HG03175 (cell line): Measurements from ENCODE around the gene DUS4L.

Experiments
- ATAC-seq: cut with Tn5 transposase; IDR thresholded peaks from one replicate; pipeline ENCODE4 v1.9.1; 2021; ENCODE audit warnings: mild to moderate bottlenecking, moderate library complexity; ENCODE audit not compliant: unreplicated experiment

DUS4L gene

DNA sequence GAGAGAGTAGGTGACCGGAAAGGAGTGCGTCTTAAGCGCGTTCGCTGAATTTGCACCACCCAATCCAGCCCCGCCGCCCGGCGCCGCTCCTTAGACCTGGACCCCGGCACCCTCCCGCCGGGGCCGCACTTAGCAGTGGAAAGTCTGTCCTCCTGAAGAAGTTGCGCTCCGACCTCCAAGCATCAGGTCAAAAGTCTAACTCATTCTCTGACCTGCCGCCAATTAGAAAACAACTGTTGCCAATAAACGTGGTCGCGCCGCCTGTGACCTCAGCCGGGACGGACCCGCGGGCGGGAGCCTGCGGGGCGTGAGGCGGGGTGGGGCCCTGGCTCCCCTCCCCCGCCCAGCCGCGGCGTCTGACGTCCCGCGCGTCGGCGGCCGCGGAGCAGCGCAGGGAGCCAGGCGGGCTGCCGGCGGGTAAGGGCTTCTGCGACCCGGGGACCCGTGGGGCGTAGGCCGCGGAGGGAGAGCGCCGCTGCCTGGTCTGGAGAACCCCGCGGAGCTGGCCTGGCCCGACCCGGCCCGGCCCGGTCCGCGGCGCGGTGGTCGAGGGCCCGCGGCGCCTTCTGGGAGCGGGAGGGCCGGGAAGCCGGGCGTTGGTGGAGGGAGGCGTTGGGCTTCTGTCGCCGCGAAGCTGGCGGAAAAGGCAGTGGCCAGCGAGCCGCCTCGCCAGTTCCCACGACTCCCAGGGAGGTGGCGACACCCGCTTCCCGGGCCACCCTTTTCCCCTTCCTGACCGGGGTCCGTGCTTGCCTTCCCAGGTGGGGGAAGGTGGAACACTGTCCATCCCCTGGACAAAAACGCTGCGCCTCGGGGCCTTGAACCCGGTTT is 16.3 kb downstream of the DUS4L start, which contains the start of gene BCAP29:
Gene BCAP29, plus strand, starts transcription at position 362 of the 831 bp plus-strand sequence. CDS start 527 bp downstream, outside the sequence.
- ATAC-seq: peak; percentile 94

GRCh38 chr7:107580716-107581383 is 17.1 kb downstream of the DUS4L start:
- no peak for ATAC-seq

- no peak for ATAC-seq
These were observed 17.7 kb downstream of the DUS4L start for GRCh38 chr7:107581387-107582013.

DNA sequence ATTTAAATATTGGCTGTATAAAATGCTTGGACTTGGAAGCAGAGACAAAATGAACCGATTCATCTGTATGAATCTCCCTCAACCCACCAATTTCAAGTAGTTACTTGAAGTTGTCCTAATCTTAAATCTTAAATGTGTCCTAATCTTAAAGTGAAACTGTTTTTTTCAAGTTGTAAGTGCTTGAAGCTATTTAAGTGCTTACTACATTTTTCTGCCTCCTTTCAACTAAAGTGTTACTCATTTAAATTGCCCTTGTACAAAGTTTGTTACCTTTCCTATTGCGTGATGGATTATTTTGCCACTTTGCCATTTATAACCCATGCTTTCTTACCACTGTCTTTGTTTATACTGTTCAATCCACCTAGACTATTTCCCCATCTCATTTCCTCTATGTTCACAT is 19.1 kb downstream of the DUS4L start:
- no peak for ATAC-seq

- no peak for ATAC-seq
These were observed 20.9 kb downstream of the DUS4L start for GRCh38 chr7:107584716-107585115.

- ATAC-seq: no peak
These were observed 24.9 kb downstream of the DUS4L start for GRCh38 chr7:107588529-107589130.

GRCh38 chr7:107591421-107591820 is 27.6 kb downstream of the DUS4L start:
- ATAC-seq: no peak

DNA sequence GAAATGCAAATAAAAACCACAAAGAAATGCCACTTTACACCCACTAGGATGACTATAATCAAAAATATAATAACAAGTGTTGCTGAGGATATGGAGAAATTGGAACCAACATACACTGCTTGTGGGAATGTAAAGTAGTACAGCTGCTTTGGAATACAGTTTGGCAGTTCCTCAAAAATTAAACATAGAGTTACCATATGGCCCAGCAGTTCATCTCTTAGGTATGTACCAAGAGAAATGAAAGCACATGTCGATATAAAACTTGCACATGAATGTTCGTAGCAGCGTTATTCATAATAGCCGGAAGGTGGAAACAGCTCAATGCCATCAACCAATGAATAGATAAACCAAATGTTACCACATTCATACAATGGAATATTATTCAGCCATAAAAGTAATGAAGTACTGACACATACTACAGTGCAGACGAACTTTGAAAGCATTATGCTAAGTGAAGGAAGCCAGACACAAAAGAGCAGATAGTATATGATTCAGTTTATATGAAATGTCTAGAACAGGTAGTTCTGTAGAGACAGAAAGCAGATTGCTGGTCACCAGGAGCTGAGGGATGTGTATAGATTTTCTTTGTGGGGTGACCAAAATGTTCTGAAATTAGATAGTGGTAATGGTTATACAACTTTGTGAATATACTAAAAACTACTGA is 28.7 kb downstream of the DUS4L start:
- no peak for ATAC-seq

- ATAC-seq: no peak
These were observed 29.2 kb downstream of the DUS4L start for GRCh38 chr7:107593025-107593410.

GRCh38 chr7:107594961-107595737 is 31.4 kb downstream of the DUS4L start:
- ATAC-seq: no peak

GRCh38 chr7:107596881-107597581 is 33.3 kb downstream of the DUS4L start:
- ATAC-seq: no peak

- no peak for ATAC-seq
These were observed 33.8 kb downstream of the DUS4L start for GRCh38 chr7:107597582-107597916.

GRCh38 chr7:107597953-107598352 is 34.2 kb downstream of the DUS4L start:
- no peak for ATAC-seq

- ATAC-seq: no peak
These were observed 35.5 kb downstream of the DUS4L start for GRCh38 chr7:107599262-107599661.

DNA sequence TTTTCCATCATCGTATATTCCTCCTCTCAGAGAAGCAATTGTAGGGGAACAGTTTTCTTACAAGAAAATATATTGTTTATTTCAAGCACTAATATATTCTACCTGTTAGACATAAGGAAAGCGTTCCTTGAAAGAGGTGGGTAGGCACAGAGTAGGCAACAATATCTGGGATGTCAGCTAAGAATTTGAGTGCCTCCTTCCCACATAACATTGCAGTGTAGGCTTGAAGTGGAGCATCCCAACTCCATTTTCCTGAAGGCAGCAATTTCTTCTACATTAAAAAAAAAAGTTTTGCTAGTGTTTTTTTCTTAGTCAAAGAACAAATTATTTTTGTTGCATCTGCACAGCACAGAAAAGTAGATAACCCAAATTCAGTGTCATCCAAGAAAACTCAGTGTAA is 37.0 kb downstream of the DUS4L start:
- ATAC-seq: no peak

DNA sequence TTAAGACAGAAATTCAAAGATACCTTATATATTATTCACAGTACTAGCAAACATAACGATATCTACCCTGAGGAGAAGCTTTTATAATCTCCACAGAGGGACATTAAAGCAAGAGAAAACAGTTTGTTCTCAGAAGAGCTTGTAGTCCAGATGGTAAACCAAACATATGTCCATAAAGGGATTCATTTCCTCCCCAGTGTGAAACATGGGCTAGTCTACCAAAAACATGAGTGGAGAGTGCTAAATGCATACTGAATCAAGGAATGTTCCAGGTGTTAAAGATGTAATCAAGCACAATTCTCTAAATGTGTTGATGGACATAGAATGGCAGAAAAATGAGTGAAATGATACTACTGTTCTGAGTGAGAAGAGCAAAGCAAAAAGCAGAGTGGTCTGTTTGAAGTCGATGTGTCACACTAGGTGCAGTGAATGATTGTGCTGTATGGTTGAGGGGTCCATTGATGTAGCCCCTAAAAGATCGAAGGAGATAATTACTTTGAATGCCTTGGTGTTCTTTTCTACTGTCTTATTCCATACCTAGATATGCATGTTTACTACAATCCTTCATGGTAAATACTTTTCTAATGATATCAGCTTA is 41.5 kb downstream of the DUS4L start:
- ATAC-seq: no peak

DNA sequence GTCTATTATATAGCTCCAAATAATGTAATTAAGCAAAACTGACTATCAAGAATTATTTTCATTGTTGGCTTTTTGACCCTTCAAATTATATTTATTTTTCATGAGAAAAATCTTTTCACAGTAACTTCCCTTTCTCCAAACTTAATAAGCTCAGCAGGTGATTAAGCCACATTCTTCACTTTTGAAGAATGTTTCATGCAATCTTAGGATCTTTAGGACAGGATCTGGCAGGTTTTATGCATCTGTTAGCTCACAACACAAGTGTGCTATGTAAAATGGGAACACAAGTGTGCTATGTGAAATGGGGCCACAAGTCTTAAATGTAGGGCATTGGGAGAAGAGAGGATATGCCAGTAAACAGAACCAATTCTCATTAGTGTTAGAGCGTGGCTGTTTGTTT is 42.5 kb downstream of the DUS4L start:
- ATAC-seq: no peak

- ATAC-seq: no peak
These were observed 46.1 kb downstream of the DUS4L start for GRCh38 chr7:107609811-107610261.

DNA sequence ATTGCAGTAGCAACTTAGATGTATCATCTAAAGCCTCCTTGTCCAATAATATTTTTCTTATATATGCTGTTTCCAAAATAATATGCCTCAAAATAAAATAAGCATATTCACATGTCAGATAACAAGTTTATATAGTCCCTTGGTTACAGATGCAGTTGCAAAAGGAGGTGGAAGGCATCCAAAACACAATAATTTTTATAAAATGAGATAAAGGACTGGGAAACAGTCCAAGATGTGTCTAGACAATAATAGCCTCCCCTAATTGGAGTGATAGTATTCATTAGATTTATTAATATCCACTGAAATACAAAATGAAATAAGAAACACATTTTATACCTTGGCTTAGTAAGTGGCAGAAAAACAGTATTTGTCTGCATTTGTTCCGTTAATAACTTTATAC is 46.6 kb downstream of the DUS4L start:
- no peak for ATAC-seq
